ENCODE data around the gene KIAA0232. TPM values are rescaled to one million over a fixed set of nuclear protein-coding genes. Genes with fewer than 3 reads are reported as not detected.

The KIAA0232 gene
- total RNA-seq, 4 donors from 2014 or later: 39.4 to 66.6 (median 47.1) TPM

DNA sequence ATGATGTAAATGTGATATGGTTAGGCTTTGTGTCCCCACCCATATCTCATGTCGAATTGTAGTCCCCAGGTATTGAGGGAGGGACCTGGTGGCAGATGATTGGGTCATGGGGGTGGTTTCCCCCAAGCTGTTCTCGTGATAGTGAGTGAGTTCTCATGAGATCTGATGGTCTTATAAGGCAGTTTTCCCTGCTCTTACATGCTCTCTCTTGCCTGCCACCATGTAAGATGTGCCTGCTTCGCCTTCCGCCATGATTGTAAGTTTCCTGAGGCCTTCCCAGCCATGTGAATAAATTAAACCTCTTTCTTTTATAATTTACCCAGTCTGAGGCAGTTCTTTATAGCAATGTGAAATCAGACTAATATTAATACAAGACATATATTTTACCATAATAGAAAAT is 42.6 kb upstream of the KIAA0232 start:
- no peak for ATAC-seq
- Histone ChIP-seq H3K4me3 (no peak overlapping the region), H3K4me1 (no peaks in the 10 kb centered on the region), H3K9me3 (no peaks in the 10 kb centered on the region), H3K27me3 (no peaks in the 10 kb centered on the region), H3K27ac (no peak overlapping the region), H3K36me3 (no peaks in the 10 kb centered on the region)
- TF ChIP-seq POLR2A (IDR thresholded peaks at IDR 0.05) (no peak), POLR2AphosphoS5 (IDR thresholded peaks at IDR 0.05) (no peak), EP300 (IDR thresholded peaks at IDR 0.05) (no peak)
- TF ChIP-seq, protein P1, sequence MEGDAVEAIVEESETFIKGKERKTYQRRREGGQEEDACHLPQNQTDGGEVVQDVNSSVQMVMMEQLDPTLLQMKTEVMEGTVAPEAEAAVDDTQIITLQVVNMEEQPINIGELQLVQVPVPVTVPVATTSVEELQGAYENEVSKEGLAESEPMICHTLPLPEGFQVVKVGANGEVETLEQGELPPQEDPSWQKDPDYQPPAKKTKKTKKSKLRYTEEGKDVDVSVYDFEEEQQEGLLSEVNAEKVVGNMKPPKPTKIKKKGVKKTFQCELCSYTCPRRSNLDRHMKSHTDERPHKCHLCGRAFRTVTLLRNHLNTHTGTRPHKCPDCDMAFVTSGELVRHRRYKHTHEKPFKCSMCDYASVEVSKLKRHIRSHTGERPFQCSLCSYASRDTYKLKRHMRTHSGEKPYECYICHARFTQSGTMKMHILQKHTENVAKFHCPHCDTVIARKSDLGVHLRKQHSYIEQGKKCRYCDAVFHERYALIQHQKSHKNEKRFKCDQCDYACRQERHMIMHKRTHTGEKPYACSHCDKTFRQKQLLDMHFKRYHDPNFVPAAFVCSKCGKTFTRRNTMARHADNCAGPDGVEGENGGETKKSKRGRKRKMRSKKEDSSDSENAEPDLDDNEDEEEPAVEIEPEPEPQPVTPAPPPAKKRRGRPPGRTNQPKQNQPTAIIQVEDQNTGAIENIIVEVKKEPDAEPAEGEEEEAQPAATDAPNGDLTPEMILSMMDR (IDR thresholded peaks at IDR 0.05): no peak
- WGBS, 2 donors (ENCODE audit: low coverage in 1 of 2): 78 to 91% methylated on average over 4 of the region's 4 CpGs

GRCh38 chr4:6740347-6740746 is 42.2 kb upstream of the KIAA0232 start:
- Histone ChIP-seq H3K4me3 (no peak overlapping the region), H3K4me1 (no peaks in the 10 kb centered on the region), H3K9me3 (no peaks in the 10 kb centered on the region), H3K36me3 (no peaks in the 10 kb centered on the region), H3K27me3 (no peaks in the 10 kb centered on the region), H3K27ac (no peak overlapping the region)
- no peak for ATAC-seq
- 81 to 90% methylated on average over 3 to 5 of the region's 8 CpGs for WGBS, 2 donors (ENCODE audit: low coverage in 1 of 2)
- TF ChIP-seq EP300 (IDR thresholded peaks at IDR 0.05) (no peak), POLR2A (IDR thresholded peaks at IDR 0.05) (no peak), POLR2AphosphoS5 (IDR thresholded peaks at IDR 0.05) (no peak)
- TF ChIP-seq, protein P1 (IDR thresholded peaks at IDR 0.05): no peak

- H3K9me3 ChIP-seq: no peaks in the 10 kb centered on the region
- H3K4me1 ChIP-seq: peaks cover 0 to 10% (median 6%) of the 10 kb centered on the region in 3 donors
- H3K36me3 ChIP-seq: no peaks in the 10 kb centered on the region
- H3K27ac ChIP-seq: no peak overlapping the region
- ATAC-seq: no peak
- H3K4me3 ChIP-seq: no peak overlapping the region
- no peaks in the 10 kb centered on the region for H3K27me3 ChIP-seq
- 43 to 84% methylated on average over 2 of the region's 2 CpGs for WGBS, 2 donors (ENCODE audit: low coverage in 1 of 2)
- TF ChIP-seq POLR2A (IDR thresholded peaks at IDR 0.05) (no peak), EP300 (IDR thresholded peaks at IDR 0.05) (no peak), POLR2AphosphoS5 (IDR thresholded peaks at IDR 0.05) (no peak)
- TF ChIP-seq, protein P1 (IDR thresholded peaks at IDR 0.05): no peak
Measured at GRCh38 chr4:6742507-6742906, 40.0 kb upstream of the KIAA0232 start.

DNA sequence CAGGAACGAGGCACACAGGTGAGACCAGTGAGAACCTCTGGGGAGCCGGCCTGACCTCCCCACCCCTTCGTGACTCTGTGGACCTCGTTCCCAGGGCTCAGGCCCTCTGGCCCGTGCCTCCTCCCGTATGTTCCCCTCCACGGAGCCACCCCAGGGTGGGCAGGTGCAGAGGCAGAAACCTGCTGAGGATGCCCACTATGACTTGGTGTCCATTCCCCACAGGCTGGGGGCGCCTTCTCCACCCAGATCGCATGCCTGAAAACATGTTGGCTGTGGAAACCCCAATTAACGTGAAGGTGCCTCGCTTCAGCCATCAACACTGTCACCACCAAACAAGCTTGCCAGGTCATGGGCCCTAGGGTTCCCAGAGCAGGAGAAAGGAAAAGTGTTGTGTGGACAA is 39.5 kb upstream of the KIAA0232 start:
- ATAC-seq: no peak
- H3K4me1 ChIP-seq: peaks cover 0 to 15% (median 11%) of the 10 kb centered on the region in 3 donors
- no peaks in the 10 kb centered on the region for H3K36me3 ChIP-seq
- 85 to 90% methylated on average over 2 of the region's 11 CpGs for WGBS, 2 donors (ENCODE audit: low coverage in 1 of 2)
- no peaks in the 10 kb centered on the region for H3K9me3 ChIP-seq
- no peaks in the 10 kb centered on the region for H3K27me3 ChIP-seq
- TF ChIP-seq POLR2A (IDR thresholded peaks at IDR 0.05) (no peak), POLR2AphosphoS5 (IDR thresholded peaks at IDR 0.05) (no peak), EP300 (IDR thresholded peaks at IDR 0.05) (no peak)
- TF ChIP-seq, protein P1 (IDR thresholded peaks at IDR 0.05): no peak
- no peak overlapping the region for H3K27ac ChIP-seq
- H3K4me3 ChIP-seq: no peak overlapping the region

DNA sequence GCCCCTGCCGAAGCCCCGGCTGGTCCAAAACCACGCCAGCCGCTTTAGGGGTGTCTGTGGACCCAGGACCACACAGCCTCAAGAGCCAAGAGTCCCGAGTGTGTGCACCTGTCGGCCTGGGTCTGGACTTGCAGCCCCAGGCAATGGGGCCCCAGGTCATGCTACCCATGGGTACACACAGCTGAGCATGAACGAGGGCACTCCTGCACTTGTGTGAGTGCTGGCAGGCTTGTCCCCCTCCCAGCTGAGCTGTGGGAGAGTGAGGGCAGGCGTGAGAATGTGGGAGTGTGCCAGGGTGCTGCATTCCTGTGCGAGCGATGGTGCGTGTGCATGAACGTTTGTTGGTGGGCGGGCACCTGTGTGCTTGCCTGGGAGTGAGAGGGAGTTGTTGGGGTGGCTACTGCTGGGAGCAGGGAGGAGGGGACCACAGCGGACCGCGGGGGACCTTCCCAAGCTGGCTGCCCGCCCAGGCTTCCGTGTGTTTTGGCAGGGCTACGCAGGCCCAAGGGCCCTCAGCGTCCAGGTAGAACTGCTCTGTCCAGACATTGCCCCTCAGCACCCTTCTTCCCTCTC is 35.7 kb upstream of the KIAA0232 start:
- no peaks in the 10 kb centered on the region for H3K27me3 ChIP-seq
- no peak for ATAC-seq
- TF ChIP-seq EP300 (IDR thresholded peaks at IDR 0.05) (no peak), POLR2A (IDR thresholded peaks at IDR 0.05) (no peak), POLR2AphosphoS5 (IDR thresholded peaks at IDR 0.05) (no peak)
- TF ChIP-seq, protein P1 (IDR thresholded peaks at IDR 0.05): no peak
- H3K36me3 ChIP-seq: no peaks in the 10 kb centered on the region
- WGBS, 2 donors (ENCODE audit: low coverage in 1 of 2): 46 to 49% methylated on average over 4 to 9 of the region's 20 CpGs
- H3K4me1 ChIP-seq: peaks cover 0 to 36% (median 21%) of the 10 kb centered on the region in 3 donors
- no peak overlapping the region for H3K4me3 ChIP-seq
- H3K27ac ChIP-seq: peak overlapping the region in 1 of 4 donors; percentile 15
- H3K9me3 ChIP-seq: no peaks in the 10 kb centered on the region

All from gastroesophageal sphincter (tissue), 4 donors.